ENCODE measurements around the gene B9D1.

B9D1 gene

GRCh38 chr17:19362277-19363113, at the start of gene B9D1:
B9D1 (minus strand) TSS chr17:19362723; CDS start chr17:19362569, 154 bp downstream.
- DNase-seq: peak; percentile 90

GRCh38 chr17:19411631-19412030, 49.1 kb upstream of the B9D1 start:
- DNase-seq: no peak

GRCh38 chr17:19410875-19411620, 48.5 kb upstream of the B9D1 start, which contains the start of gene RNF112:
RNF112 (plus strand) TSS chr17:19411232; CDS start chr17:19411409, 177 bp downstream.
- no peak for DNase-seq

GRCh38 chr17:19410091-19410490, 47.6 kb upstream of the B9D1 start:
- no peak for DNase-seq

DNA sequence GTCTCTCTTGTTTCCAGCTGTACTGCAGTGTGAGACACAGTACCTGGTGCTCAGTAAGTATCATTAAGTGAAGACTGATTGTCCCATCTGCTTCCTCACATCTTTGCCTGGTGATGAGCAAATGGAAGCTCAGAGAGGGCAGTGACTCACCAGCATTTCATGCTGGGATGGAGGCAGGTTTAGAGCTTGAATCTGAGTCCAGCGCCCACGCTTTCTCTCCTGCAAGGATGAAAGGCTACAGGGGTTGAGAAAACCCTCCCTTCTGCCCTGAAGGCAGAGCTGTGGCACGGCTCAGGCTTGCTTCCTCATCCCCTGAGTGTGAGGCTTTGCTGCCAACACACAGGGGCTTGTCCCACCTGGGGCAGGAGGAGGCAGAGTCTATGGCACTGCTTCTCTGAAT, 47.0 kb upstream of the B9D1 start:
- DNase-seq: no peak

GRCh38 chr17:19409066-19409465, 46.5 kb upstream of the B9D1 start:
- no peak for DNase-seq

GRCh38 chr17:19408346-19408710, 45.8 kb upstream of the B9D1 start:
- no peak for DNase-seq

- no peak for DNase-seq
Observed at GRCh38 chr17:19407601-19408345, 45.2 kb upstream of the B9D1 start.

DNA sequence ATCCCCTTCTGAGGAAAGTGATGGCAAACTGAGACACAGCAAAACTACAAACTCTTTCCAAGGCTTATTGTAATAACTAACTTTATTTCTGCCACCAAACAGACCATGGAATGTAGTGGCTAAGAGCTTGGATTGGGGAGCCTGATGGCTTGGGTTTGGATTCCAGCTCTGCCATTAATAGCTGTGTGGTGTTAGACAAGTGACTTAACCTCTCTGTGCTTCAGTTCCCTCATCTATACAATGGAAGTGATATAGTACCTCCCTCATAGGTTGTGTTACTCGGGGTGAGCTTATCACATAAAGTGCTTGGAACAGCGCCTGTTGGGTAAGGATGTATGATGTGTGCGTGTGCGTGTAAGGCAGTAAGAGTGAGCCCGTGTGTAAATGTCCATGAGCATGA, 42.6 kb upstream of the B9D1 start:
- DNase-seq: no peak

GRCh38 chr17:19404264-19404663, 41.7 kb upstream of the B9D1 start:
- no peak for DNase-seq

DNA sequence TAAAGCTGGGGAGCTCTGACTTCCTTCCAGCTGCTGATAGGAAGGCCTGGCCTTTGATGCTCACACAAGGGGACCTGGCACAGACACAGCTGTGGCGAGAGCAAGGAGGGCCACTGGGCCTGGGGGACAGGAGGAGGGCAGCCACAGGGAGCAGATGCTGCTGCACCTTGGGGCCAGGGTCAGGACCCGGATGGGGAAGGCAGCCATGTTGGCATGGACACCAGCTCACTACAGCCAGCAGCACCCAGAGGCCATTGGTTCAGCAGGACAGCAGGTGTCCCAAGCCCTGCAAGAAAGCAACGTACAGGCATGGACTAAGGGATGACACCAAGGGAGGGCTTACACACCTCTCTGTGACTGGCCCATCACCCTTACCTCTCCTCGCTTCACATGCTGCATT, 40.5 kb upstream of the B9D1 start:
- no peak for DNase-seq

GRCh38 chr17:19402171-19402570, 39.6 kb upstream of the B9D1 start:
- no peak for DNase-seq

DNA sequence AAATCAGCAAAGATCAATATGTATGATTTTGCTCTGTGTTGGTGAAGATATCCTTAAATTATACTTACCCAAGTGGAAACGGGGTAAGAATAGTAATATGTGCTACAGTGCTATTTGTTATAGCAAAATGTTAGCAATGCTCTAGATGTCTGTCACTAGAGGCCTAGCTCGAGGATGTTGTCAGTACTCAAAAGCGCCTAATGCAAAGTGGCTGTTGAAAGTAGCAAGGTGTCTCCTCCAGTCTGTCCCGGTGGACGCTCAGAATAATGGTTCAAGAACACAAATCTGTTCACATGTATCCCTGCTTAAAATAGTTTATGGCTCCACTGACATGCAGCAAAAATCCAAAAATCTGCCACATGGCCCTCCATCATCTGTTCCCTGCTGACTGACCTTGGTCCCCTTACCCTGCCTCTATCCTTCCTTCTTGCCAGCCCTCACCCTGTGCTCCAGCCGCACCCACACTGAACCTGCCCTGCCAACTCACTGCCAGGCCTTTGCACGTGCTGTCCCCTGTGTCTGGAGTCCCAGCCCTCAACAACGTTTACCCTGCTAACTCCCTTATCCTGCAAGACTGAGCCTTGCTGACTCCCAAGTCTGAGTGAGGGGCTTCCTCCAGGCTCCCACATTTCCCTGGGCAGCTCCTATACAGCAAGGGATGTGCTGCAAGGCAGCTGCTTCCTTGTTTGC, 38.9 kb upstream of the B9D1 start:
- DNase-seq: no peak

- DNase-seq: no peak
Observed at GRCh38 chr17:19399750-19400450, 37.4 kb upstream of the B9D1 start.

DNA sequence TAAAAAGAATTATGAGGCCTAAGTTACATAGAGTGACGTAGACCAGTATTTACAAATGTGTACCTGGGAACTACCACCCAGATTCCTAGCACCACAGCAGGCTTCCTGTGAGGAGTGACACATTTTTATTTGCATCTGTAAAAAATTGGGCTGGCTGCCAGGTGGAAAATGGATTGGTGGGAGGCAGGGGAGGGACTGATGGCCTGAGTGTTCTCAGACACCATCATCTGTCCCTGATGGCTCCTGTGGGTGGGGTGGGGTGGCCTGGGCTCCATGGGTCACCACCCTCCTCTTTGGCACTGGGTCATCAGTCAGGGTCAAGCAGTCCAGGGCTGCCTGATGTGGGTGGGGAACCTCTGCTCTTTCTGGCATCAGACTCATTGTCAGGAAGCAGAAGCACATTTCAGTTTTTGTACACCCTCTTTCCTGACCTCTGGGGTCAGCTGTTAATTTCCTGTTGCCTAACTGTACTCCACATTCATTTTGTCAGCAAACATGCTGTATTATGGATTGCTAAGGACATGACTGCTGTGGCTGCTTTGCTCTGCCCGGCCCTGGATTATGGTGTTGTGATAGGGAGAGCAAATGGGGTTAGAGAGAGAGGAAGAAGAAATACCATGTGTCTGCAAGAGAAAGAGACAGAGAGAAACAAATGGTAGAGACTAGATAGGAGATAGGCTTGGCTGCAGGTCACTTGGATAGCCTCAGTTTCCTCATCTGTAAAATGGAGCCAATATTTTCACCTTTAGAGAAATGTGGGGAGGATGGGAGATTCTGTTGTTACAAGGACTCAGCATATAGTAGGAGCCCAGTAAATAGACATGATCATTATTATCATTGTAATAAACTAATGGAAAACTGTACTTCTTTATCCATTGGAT, 36.0 kb upstream of the B9D1 start:
- DNase-seq: no peak

- DNase-seq: no peak
Observed at GRCh38 chr17:19397556-19398041, 35.1 kb upstream of the B9D1 start.

DNA sequence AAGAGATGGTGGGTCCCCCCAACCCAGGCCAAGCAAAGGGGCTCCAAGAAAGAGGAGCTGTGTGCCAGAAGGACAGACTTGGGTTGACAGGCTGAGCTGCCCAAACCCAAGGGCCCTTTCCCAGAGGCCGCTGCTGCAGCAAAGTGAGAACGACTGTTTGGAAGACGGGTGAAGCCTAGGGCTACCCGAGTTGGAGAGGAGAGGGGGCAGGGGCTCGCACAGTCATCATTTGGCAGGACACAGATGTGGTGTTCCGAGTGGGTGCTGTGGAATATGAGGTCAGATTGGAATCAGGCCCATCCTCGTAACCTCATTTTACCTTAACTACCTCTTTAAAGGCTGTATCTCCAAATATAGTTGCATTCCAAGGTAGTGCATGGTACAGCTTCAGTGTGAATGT, 29.8 kb upstream of the B9D1 start:
- no peak for DNase-seq

DNA sequence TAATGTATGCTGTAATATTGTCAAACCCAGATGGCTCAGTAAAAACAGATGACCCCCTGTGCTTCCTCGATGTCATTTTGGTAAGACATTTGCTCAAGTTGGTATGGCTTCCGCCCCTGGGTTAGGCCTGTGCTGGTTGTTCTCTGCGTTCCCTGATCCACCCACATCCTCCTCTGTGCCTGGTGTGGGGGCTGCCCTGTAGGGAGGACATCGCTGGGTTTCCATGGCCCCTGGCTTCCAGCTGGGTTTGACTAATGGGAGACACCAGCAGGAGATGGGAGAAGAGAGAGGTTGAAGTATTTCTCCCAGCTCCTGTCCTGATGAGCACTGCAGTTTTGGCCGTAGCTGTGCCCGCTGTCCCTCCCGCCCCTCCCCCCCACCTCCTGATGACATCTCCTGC, 28.9 kb upstream of the B9D1 start:
- no peak for DNase-seq

DNA sequence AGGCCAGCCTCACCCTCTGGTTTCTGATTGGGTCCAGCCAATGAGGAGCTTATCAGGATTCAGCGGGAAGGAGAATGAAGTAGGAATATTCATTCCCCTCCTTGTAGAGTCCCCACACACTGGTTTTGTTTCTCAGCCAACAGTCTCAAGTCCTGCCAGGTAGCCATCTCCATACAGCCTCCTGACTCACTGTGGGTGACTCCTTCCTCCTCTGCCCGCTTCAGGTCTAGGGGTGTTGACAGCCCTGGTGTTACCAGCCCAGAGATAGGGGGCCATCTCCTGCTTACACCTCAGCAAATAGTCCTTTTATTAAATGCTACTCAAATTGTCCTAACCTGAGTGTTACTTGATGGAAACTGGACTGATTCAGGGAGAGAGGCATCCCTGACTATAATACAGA, 28.4 kb upstream of the B9D1 start:
- DNase-seq: no peak

DNA sequence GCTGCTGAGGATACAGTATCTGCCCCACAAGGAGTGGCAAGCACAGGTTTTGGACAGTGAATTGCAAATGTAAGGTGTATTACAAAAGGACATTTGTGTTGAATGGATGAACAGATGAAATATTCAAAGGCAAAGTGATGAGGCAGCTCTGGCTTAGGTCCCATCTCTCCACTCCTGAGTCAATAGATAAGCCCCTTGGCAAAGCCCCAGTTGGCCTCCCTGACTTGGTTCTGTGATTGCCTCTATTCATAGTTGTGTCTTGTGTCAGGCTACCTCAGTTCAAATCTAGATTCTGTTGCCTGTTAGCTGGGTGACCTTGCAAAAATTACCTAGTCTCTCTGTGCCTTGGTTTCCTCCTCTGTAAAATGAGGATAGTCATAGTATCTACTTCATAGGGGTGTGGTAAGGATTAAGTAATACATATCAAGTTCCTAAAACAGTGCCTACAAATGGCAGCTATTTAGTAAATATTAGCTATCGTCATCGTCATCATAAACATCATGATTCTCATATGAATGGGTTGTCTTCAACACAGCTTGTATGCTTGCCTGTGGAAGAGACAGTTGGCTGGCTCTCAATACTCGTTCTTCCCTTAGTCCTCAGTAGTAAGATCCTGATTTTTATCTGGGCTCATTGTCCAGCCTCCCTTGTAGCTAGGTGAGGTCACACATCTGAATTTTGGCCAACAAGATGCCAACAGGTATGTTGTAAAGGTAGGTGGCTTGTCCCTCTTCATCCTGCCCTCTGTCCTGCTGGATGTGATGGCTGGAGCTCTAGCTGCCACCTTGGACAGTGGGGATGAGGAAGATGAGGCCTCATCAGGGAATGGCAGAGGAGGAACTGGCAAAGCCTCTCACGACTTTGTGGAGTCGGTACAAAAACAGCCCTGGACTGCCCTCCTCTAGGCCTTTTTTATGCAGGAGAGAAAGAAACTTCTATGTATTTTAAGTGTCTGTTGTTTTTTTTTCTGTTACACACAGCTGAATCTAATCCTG, 26.6 kb upstream of the B9D1 start:
- no peak for DNase-seq

Data from CD4-positive, alpha-beta T cell treated with Interleukin-6 for 4 hours (primary cell).